Astrocyte (in vitro differentiated cells and primary cell): ENCODE data around the gene CACNA1H. TPM values are rescaled to one million over a fixed set of nuclear protein-coding genes. Genes with fewer than 3 reads are reported as not detected.

Experiments used
- DNase-seq: peaks from one replicate; pipeline ENCODE4 v3.0.0-alpha.2; 2010; ENCODE audit warnings: low read depth
- FAIRE-seq: peaks from 2 replicates; lab custom pipeline; 2011; peaks lifted over from hg19 to GRCh38; lab: Jason Lieb, UNC
- H2AFZ ChIP-seq: 2 replicates; pipeline ENCODE4 v1.6.0; 2012; ENCODE audit warnings: low read depth, low read length, inconsistent platforms
- H3K27ac ChIP-seq: 2 replicates; pipeline ENCODE4 v1.5.1; 2011; ENCODE audit warnings: low read depth, low read length, inconsistent platforms
- H3K27me3 ChIP-seq: 2 replicates; pipeline ENCODE4 v1.6.0; 2011; ENCODE audit warnings: low read length, inconsistent platforms; ENCODE audit not compliant: insufficient read depth
- H3K36me3 ChIP-seq: 2 replicates; pipeline ENCODE4 v1.5.1; 2011; ENCODE audit warnings: low read length, inconsistent platforms; ENCODE audit not compliant: insufficient read depth
- H3K4me1 ChIP-seq: 2 replicates; pipeline ENCODE4 v1.5.1; 2011; ENCODE audit warnings: low read length, inconsistent platforms; ENCODE audit not compliant: insufficient read depth
- H3K4me2 ChIP-seq: 2 replicates; pipeline ENCODE4 v1.6.0; 2012; ENCODE audit warnings: low read length, inconsistent platforms
- H3K4me3 ChIP-seq: 2 replicates; pipeline ENCODE4 v1.5.1; 2011; ENCODE audit warnings: low read depth, mild to moderate bottlenecking, low read length, inconsistent platforms; ENCODE audit not compliant: insufficient read depth
- H3K79me2 ChIP-seq: 2 replicates; pipeline ENCODE4 v1.6.0; 2012; ENCODE audit warnings: mild to moderate bottlenecking, low read length, inconsistent platforms; ENCODE audit not compliant: insufficient read depth
- H3K9ac ChIP-seq: 2 replicates; pipeline ENCODE4 v1.6.0; 2012; ENCODE audit warnings: mild to moderate bottlenecking, low read length, inconsistent platforms
- H3K9me3 ChIP-seq: 2 replicates; pipeline ENCODE4 v1.5.1; 2012; ENCODE audit warnings: low read depth, mild to moderate bottlenecking, low read length, inconsistent platforms; ENCODE audit not compliant: insufficient read depth
- H4K20me1 ChIP-seq: 2 replicates; pipeline ENCODE4 v1.6.0; 2012; ENCODE audit warnings: low read length, inconsistent platforms; ENCODE audit not compliant: insufficient read depth
- H3K27ac Mint-ChIP-seq: one replicate; pipeline ENCODE4 v1.8.0; 2021; ENCODE audit warnings: mild to moderate bottlenecking, mixed read lengths; ENCODE audit not compliant: unreplicated experiment
- H3K27me3 Mint-ChIP-seq: one replicate; pipeline ENCODE4 v1.8.0; 2021; ENCODE audit warnings: low read depth, mixed read lengths; ENCODE audit not compliant: unreplicated experiment
- H3K36me3 Mint-ChIP-seq: one replicate; pipeline ENCODE4 v1.8.0; 2021; ENCODE audit warnings: low read depth, mixed read lengths; ENCODE audit not compliant: unreplicated experiment
- H3K4me1 Mint-ChIP-seq: one replicate; pipeline ENCODE4 v1.8.0; 2021; ENCODE audit warnings: low read depth, mixed read lengths; ENCODE audit not compliant: unreplicated experiment
- H3K4me3 Mint-ChIP-seq: one replicate; pipeline ENCODE4 v1.8.0; 2021; ENCODE audit warnings: mild to moderate bottlenecking, moderate library complexity, mixed read lengths; ENCODE audit not compliant: unreplicated experiment
- H3K9me3 Mint-ChIP-seq: one replicate; pipeline ENCODE4 v1.8.0; 2021; ENCODE audit warnings: mild to moderate bottlenecking, mixed read lengths; ENCODE audit not compliant: unreplicated experiment
- CTCF ChIP-seq: IDR thresholded peaks from 2 replicates; pipeline ENCODE4 v1.5.1; 2011; ENCODE audit warnings: low read depth, mild to moderate bottlenecking, inconsistent platforms, low read length, moderate library complexity; ENCODE audit not compliant: insufficient read depth
- EZH2 ChIP-seq: IDR thresholded peaks from 2 replicates; pipeline ENCODE4 v1.6.1; 2012; ENCODE audit warnings: mild to moderate bottlenecking, low read length, inconsistent platforms; ENCODE audit not compliant: insufficient read depth
- total RNA-seq: library from RNA; stranded (reverse); gene quantifications from 2 replicates; pipeline ENCODE4 v1.2.1, GENCODE V29; 2021

CACNA1H gene
- total RNA-seq, 1 donor from 2014 or later: 21.7 TPM

GRCh38 chr16:1169285-1170075, 16.6 kb downstream of the CACNA1H start:
- Histone ChIP-seq H3K36me3 (no peaks in the 10 kb centered on the region), H3K79me2 (peaks cover 7% of the 10 kb centered on the region), H3K9me3 (no peaks in the 10 kb centered on the region), H3K9ac (no peak overlapping the region), H3K27me3 (no peaks in the 10 kb centered on the region), H3K4me2 (no peak overlapping the region), H2AFZ (no peak overlapping the region), H3K4me3 (no peak overlapping the region), H3K27ac (no peak overlapping the region), H4K20me1 (peaks cover 28% of the 10 kb centered on the region), H3K4me1 (peaks cover 17% of the 10 kb centered on the region)
- no peaks in the 10 kb centered on the region for H3K9me3 Mint-ChIP-seq
- H3K4me3 Mint-ChIP-seq: no peak overlapping the region
- no peak overlapping the region for H3K27ac Mint-ChIP-seq
- TF ChIP-seq EZH2 (no peak), CTCF (no peak)
- no peaks in the 10 kb centered on the region for H3K36me3 Mint-ChIP-seq
- no peak for FAIRE-seq
- no peak for DNase-seq
- H3K4me1 Mint-ChIP-seq: peaks cover 6% of the 10 kb centered on the region
- peaks cover 5% of the 10 kb centered on the region for H3K27me3 Mint-ChIP-seq

DNA sequence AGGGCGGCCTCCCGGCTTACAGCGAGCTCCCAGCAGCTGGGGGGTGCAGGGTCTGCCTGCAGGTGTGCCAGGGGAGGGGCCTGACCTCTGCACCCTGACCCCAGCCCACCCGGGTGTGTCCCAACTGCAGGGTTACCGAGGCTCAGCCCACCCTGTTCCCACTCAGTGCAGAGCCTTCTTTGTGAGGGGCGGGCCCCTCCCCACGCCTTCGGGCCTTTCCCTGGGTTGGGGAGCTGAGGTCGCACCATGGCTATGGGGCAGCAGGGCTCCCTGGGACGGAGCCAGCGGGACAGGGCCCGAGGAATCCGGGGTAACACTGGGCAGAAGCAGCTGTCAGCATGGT, 17.1 kb downstream of the CACNA1H start:
- TF ChIP-seq EZH2: no peak
- TF ChIP-seq CTCF: no peak
- Mint-ChIP-seq H3K27me3 (peaks cover 5% of the 10 kb centered on the region), H3K9me3 (no peaks in the 10 kb centered on the region), H3K27ac (no peak overlapping the region), H3K4me1 (peaks cover 6% of the 10 kb centered on the region), H3K4me3 (no peak overlapping the region), H3K36me3 (no peaks in the 10 kb centered on the region)
- Histone ChIP-seq H3K4me1 (peaks cover 15% of the 10 kb centered on the region), H4K20me1 (peaks cover 23% of the 10 kb centered on the region), H3K27me3 (no peaks in the 10 kb centered on the region), H3K4me2 (no peak overlapping the region), H3K4me3 (no peak overlapping the region), H3K9ac (no peak overlapping the region), H3K27ac (no peak overlapping the region), H2AFZ (no peak overlapping the region), H3K79me2 (peaks cover 7% of the 10 kb centered on the region), H3K9me3 (no peaks in the 10 kb centered on the region), H3K36me3 (no peaks in the 10 kb centered on the region)
- DNase-seq: no peak
- FAIRE-seq: no peak

GRCh38 chr16:1171001-1171400, 18.1 kb downstream of the CACNA1H start:
- peaks cover 19% of the 10 kb centered on the region for H4K20me1 ChIP-seq
- no peaks in the 10 kb centered on the region for H3K27me3 ChIP-seq
- H3K9ac ChIP-seq: no peak overlapping the region
- Mint-ChIP-seq H3K27me3 (peaks cover 5% of the 10 kb centered on the region), H3K9me3 (no peaks in the 10 kb centered on the region), H3K27ac (no peak overlapping the region), H3K36me3 (no peaks in the 10 kb centered on the region), H3K4me3 (no peak overlapping the region), H3K4me1 (peaks cover 6% of the 10 kb centered on the region)
- peaks cover 20% of the 10 kb centered on the region for H3K4me1 ChIP-seq
- no peak overlapping the region for H3K27ac ChIP-seq
- DNase-seq (no peak), FAIRE-seq (no peak)
- no peak overlapping the region for H2AFZ ChIP-seq
- no peak overlapping the region for H3K4me3 ChIP-seq
- peaks cover 7% of the 10 kb centered on the region for H3K79me2 ChIP-seq
- no peaks in the 10 kb centered on the region for H3K9me3 ChIP-seq
- TF ChIP-seq EZH2 (no peak), CTCF (no peak)
- H3K36me3 ChIP-seq: no peaks in the 10 kb centered on the region
- no peak overlapping the region for H3K4me2 ChIP-seq
